Heart left ventricle (tissue), 16 donors: ENCODE results near the gene SH3BP5. TPM values are rescaled to one million over a fixed set of nuclear protein-coding genes. Genes with fewer than 3 reads are reported as not detected.

Experiments
- ATAC-seq, 4 donors: fragments of 200-7000 bp; cut with Tn5 transposase; one replicate each; pipeline ENCODE4 v1.9.1; 2020 to 2022; ENCODE audit warnings: moderate library complexity in 4 of 4, mild to moderate bottlenecking in 3 of 4, moderate number of reproducible peaks in 1 of 4
- DNase-seq, 5 donors: peaks; one replicate each; pipeline ENCODE4 v3.0.0-alpha.2; 2020
- H3K27ac ChIP-seq, 12 donors: fragments of 200-600 bp; sonication (generic) in 4 of 12; one replicate each; pipeline versions ENCODE4 v1.5.0 to v1.8.0; 2016 to 2022; ENCODE audit warnings: mild to moderate bottlenecking in 2 of 12
- H3K27me3 ChIP-seq, 9 donors: fragments of 200-600 bp; sonication (generic) in 2 of 9; one replicate each; pipeline versions ENCODE4 v1.5.1 to v1.8.0; 2016 to 2022; ENCODE audit warnings: mild to moderate bottlenecking in 3 of 9
- H3K36me3 ChIP-seq, 9 donors: fragments of 200-600 bp; sonication (generic) in 2 of 9; one replicate each; pipeline versions ENCODE4 v1.5.0 to v1.8.0; 2018 to 2022; ENCODE audit warnings: mild to moderate bottlenecking in 2 of 9
- H3K4me1 ChIP-seq, 12 donors: fragments of 200-600 bp; sonication (generic) in 4 of 12; one replicate each; pipeline versions ENCODE4 v1.5.0 to v1.8.0; 2016 to 2022; ENCODE audit warnings: mild to moderate bottlenecking in 3 of 12
- H3K4me3 ChIP-seq, 12 donors: fragments of 200-600 bp; sonication (generic) in 4 of 12; one replicate each; pipeline versions ENCODE4 v1.5.0 to v1.8.0; 2017 to 2022; ENCODE audit warnings: mild to moderate bottlenecking in 9 of 12, moderate library complexity in 4 of 12
- H3K9me3 ChIP-seq, 12 donors: fragments of 200-600 bp; sonication (generic) in 4 of 12; one replicate each; pipeline versions ENCODE4 v1.5.0 to v1.8.0; 2016 to 2022; ENCODE audit warnings: mild to moderate bottlenecking in 1 of 12
- CTCF ChIP-seq, 12 donors: fragments of 200-600 bp; sonication (generic) in 4 of 12; IDR thresholded peaks; one replicate each; pipeline versions ENCODE4 v1.5.0 to v1.8.0; 2018 to 2022; ENCODE audit warnings: antibody characterized with exemption in 12 of 12, mild to moderate bottlenecking in 5 of 12
- POLR2A ChIP-seq, 2 donors: fragments of 450-650 bp; IDR thresholded peaks; one replicate each; pipeline ENCODE4 v1.6.1; 2017; ENCODE audit warnings: antibody characterized with exemption in 2 of 2, mild to moderate bottlenecking in 2 of 2, moderate library complexity in 2 of 2
- WGBS, 4 donors: extraction: QIAGEN DNeasy Blood & Tissue Kit in 2 of 4; methylation state at CpG; one replicate each; pipeline versions ENCODE4 v1.1.5 to v1.1.7; 2013 to 2018; 5-methylcytosine and 5-hydroxymethylcytosine counted together
- intact Hi-C, 10 donors: fragments of 100-400 bp; cut with DNase I; formaldehyde crosslinking; loops; one replicate each; pipeline versions ENCODE4 v1.11.1 to v1.14.2; 2022
- polyA plus RNA-seq, 2 donors: library from polyadenylated mRNA; stranded (reverse); fragments of 200-250 nt; gene quantifications; one replicate each; pipeline ENCODE4 v1.2.3, GENCODE V29; 2013
- total RNA-seq, 9 donors: library from RNA; depleted of rRNA in 2 of 9; stranded (reverse); fragments of >200 nt in 2 of 9; fragmentation: NEBNext Ultra II Directional in 3 of 9; extraction: Animal tissue kit (Norgen Biotek cat#: 25700) in 3 of 9; gene quantifications; one replicate each; pipeline versions ENCODE4 v1.1.0 to v1.2.4, GENCODE V29; 2016 to 2023
- donor health status: ischemic (EF 13 %, LVEDD 7.1; RV severe dilation, severe dysfunction).
- donor health status: healthy with polysubstance abuse.
- donor health status: DM: no; HTN: yes; CAD: no.
- donor health status: DM: no; HTN: no; CAD: no.
- donor health status: ischemic (EF 25% LVEDD 6.9; RV normal size, moderate dysfunction).
- donor health status: ischemic (EF 25% LVEDD 5.7; RV mildly dilated, moderate dysfunction).
- donor health status: healthy.
- donor health status: DM: yes; HTN: yes; CAD: no.
- donor health status: ischemic (EF 35%, LVEDD 5.7; RV mildly dilated, moderate dysfunction).
- donor health status: nonischemic (EF 11% LVEDD 7.7; RV severe dilation, severe dysfunction).
- donor health status: DM: yes; HTN: yes; CAD: no.
- donor health status: PGD.
- donor health status: ischemic (EF 29% LVEDD 5.4; RV normal size, mild dysfunction).
- donor health status: nonischemic (EF 23%, LVEDD 6.1; RV moderate dilation, normal function).

The SH3BP5 gene
- total and polyA plus RNA-seq, 11 donors, result 4.9 to 28.6 (median 9.9) TPM

DNA sequence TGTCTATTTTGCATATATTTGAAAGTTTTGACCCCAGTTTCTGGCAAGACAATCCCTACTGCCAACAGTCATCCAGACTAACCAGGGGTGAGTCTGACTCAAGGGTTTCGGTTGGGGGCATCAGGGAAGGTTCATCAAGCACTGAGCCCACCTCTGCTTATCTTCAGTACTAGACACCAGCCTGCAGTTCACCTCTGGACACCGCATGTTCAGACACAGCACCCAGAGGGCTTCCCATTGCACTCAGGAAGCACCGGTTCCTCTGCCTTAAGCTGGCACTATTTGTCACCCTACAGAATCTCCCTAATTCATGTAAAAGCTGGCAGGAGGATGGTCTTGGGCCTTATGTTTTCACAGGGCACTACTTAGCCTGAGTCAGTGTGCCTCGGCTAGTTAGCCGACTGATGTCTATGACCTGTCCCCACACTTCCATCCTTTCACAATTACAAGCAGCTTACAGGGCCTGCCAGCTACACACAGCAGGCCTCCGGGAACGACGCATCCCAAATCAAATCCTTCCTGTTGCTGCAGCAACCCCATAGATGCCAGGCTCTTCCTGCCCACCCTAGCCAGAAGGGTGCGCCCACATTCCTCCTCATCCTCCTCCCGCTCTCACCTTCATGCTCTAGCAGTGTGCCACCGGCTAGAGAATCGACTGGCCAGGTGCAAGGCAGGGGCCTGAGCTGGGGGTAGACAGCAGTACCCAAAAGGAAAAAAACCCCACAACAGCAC, 52.5 kb downstream of the SH3BP5 start:
- H3K4me3 ChIP-seq, result no peak overlapping the region
- intact Hi-C loops, result no loop called here
- ATAC-seq (no peak), DNase-seq (no peak)
- no peak for TF ChIP-seq POLR2A (IDR thresholded peaks at IDR 0.05)
- TF ChIP-seq CTCF (IDR thresholded peaks at IDR 0.05), result no peak
- H3K4me1 ChIP-seq, result peaks cover 0 to 21% (median 7%) of the 10 kb centered on the region in 12 donors
- no peaks in the 10 kb centered on the region for H3K36me3 ChIP-seq
- 85 to 89% (median 86%) methylated on average over 12 of the region's 12 CpGs for WGBS, 4 donors
- no peaks in the 10 kb centered on the region for H3K27me3 ChIP-seq
- no peak overlapping the region for H3K27ac ChIP-seq
- H3K9me3 ChIP-seq, result no peaks in the 10 kb centered on the region

DNA sequence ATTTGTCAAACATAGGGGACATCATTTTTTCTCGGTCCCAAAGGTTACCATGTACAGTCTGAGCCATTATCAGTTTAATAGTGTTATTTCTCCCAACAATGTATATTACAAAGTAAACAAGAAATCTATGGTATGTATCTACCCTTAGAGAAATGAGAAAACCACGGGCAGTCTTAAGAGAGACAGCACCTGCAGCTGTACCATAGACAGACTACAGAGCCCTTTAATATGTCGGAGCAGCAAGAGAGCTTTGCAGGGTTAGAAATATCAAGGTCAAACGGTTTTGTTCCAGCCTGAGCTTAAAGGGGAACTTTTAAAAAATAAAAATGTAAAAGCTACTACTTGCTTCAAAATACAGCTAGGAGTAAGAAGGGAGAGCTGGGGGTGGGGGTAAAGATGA, 53.2 kb downstream of the SH3BP5 start:
- WGBS, 4 donors, result 72 to 80% (median 76%) methylated on average over 4 of the region's 4 CpGs
- DNase-seq (no peak), ATAC-seq (no peak)
- no peaks in the 10 kb centered on the region for H3K36me3 ChIP-seq
- H3K27me3 ChIP-seq, result no peaks in the 10 kb centered on the region
- TF ChIP-seq CTCF (IDR thresholded peaks at IDR 0.05), result no peak
- TF ChIP-seq POLR2A (IDR thresholded peaks at IDR 0.05), result no peak
- H3K27ac ChIP-seq, result no peak overlapping the region
- intact Hi-C loops, result no loop called here
- peaks cover 0 to 16% (median under 1%) of the 10 kb centered on the region in 12 donors for H3K4me1 ChIP-seq
- no peaks in the 10 kb centered on the region for H3K9me3 ChIP-seq
- no peak overlapping the region for H3K4me3 ChIP-seq

- Histone ChIP-seq H3K36me3 (no peaks in the 10 kb centered on the region), H3K4me3 (no peak overlapping the region), H3K27ac (no peak overlapping the region), H3K27me3 (no peaks in the 10 kb centered on the region), H3K9me3 (no peaks in the 10 kb centered on the region), H3K4me1 (peaks cover 0 to 22% (median 0%) of the 10 kb centered on the region in 12 donors)
- WGBS, 4 donors, result 73 to 77% (median 77%) methylated on average over 12 to 13 of the region's 13 CpGs
- no peak for TF ChIP-seq POLR2A (IDR thresholded peaks at IDR 0.05)
- TF ChIP-seq CTCF (IDR thresholded peaks at IDR 0.05), result no peak
- intact Hi-C loops, result no loop called here
- no peak for ATAC-seq
- DNase-seq, result no peak
These were observed 54.4 kb downstream of the SH3BP5 start for GRCh38 chr3:15277861-15278500.

DNA sequence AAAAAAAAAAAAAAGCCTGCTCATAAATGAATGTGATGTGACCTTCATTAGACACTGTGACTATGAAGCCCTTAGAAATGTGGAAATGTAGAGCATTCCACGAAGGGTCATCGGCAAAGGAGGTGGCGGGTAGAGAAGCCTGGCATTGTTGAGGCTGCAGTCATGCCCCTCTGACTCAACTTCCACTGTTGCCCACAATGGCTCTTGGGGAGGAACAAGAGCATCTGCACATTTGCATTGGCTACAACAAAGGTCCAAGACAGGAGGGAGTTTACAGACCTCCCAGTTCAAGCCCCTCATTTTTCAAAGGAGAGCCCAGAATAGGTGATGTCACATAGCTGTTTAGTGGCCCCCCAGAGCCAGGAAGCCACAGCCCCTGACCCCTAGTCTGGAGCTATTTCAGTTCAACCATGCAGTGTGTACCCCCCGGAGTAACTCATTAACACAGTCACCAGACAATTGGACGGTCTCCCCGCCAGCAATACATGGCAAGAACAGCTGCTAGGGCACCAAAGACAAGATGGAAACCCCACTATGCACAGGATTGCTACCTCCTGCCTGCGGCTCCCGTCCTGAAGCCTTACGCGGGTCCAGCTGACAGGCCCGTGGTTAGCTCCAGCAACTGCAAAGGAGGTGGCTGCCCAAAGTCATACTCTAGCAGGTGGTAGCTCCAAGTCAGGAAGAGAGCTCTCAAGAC, 56.2 kb downstream of the SH3BP5 start:
- intact Hi-C loops, result no loop called here
- H3K36me3 ChIP-seq, result no peaks in the 10 kb centered on the region
- H3K4me1 ChIP-seq, result peaks cover 0 to 39% (median 0%) of the 10 kb centered on the region in 12 donors
- H3K27me3 ChIP-seq, result no peaks in the 10 kb centered on the region
- WGBS, 4 donors, result 94 to 96% (median 94%) methylated on average over 11 of the region's 11 CpGs
- H3K27ac ChIP-seq, result no peak overlapping the region
- no peak overlapping the region for H3K4me3 ChIP-seq
- no peaks in the 10 kb centered on the region for H3K9me3 ChIP-seq
- DNase-seq (no peak), ATAC-seq (no peak)
- TF ChIP-seq POLR2A (IDR thresholded peaks at IDR 0.05), result no peak
- TF ChIP-seq CTCF (IDR thresholded peaks at IDR 0.05), result no peak
